H1 (cell line): Measurements from ENCODE around the gene HELZ2. TPM values are rescaled to one million over a fixed set of nuclear protein-coding genes. Genes with fewer than 3 reads are reported as not detected.

Experiments
- CTCF ChIA-PET: fragments of 300-600 bp; sonication (Branson Sonifier 250); formaldehyde crosslinking; loops from one replicate; lab custom pipeline; 2021; ENCODE audit not compliant: partially characterized antibody; lab: Charles Lee
- POLR2A ChIA-PET: fragments of 300-600 bp; sonication (Branson Sonifier 250); formaldehyde crosslinking; loops from one replicate; lab custom pipeline; 2021; ENCODE audit warnings: inconsistent platforms; ENCODE audit not compliant: partially characterized antibody; lab: Charles Lee
- DNase-seq, 2 experiments: peaks; one replicate each; pipeline versions ENCODE4 v3.0.0 to v3.0.0-alpha.2; 2010 to 2022; ENCODE audit warnings: low spot score in 2 of 2, low read depth in 1 of 2, mixed read lengths in 1 of 2
- FAIRE-seq: peaks from 2 replicates; lab custom pipeline; 2011; peaks lifted over from hg19 to GRCh38; lab: Jason Lieb, UNC
- H2AFZ ChIP-seq: 2 replicates; pipeline ENCODE4 v1.8.1; 2012; ENCODE audit warnings: low read length, inconsistent platforms
- H2AK5ac ChIP-seq: 2 replicates; pipeline ENCODE4 v1.6.1; 2013; ENCODE audit warnings: low read depth, low read length
- H2BK120ac ChIP-seq: replicated peaks from 2 replicates; pipeline ENCODE3; 2013; ENCODE audit warnings: low read depth, low read length, inconsistent platforms
- H2BK12ac ChIP-seq: 2 replicates; pipeline ENCODE4 v1.6.1; 2013; ENCODE audit warnings: low read depth, low read length
- H2BK15ac ChIP-seq: 2 replicates; pipeline ENCODE4 v1.6.1; 2013; ENCODE audit warnings: low read length
- H2BK20ac ChIP-seq: 2 replicates; pipeline ENCODE4 v1.6.1; 2013; ENCODE audit warnings: low read length
- H2BK5ac ChIP-seq: 2 replicates; pipeline ENCODE4 v1.6.1; 2013; ENCODE audit warnings: low read depth, low read length
- H3K14ac ChIP-seq: 2 replicates; pipeline ENCODE4 v1.6.1; 2013; ENCODE audit warnings: inconsistent platforms; ENCODE audit not compliant: insufficient read length
- H3K18ac ChIP-seq: 2 replicates; pipeline ENCODE4 v1.6.1; 2013; ENCODE audit warnings: low read length; ENCODE audit errors: extremely low read depth
- H3K23ac ChIP-seq: 2 replicates; pipeline ENCODE4 v1.6.1; 2013; ENCODE audit warnings: inconsistent platforms; ENCODE audit not compliant: insufficient read length
- H3K23me2 ChIP-seq: 2 replicates; pipeline ENCODE4 v1.6.1; 2013; ENCODE audit warnings: low read depth, low read length
- H3K27ac ChIP-seq: 2 replicates; pipeline ENCODE4 v1.6.1; 2011; ENCODE audit warnings: low read depth, low read length, inconsistent platforms
- H3K27me3 ChIP-seq, 4 experiments: replicated peaks in 1 of 4; 1 replicate in 1 of 4; 2 replicates in 3 of 4; pipeline versions ENCODE4 v1.6.1 to v1.8.1; 2011 to 2013; ENCODE audit warnings: low read length in 3 of 4, mild to moderate bottlenecking in 3 of 4, inconsistent platforms in 2 of 4, mixed read lengths in 2 of 4, moderate library complexity in 1 of 4; ENCODE audit not compliant: control insufficient read depth in 3 of 4, insufficient read depth in 3 of 4; ENCODE audit errors: extremely low read depth in 1 of 4
- H3K36me3 ChIP-seq, 4 experiments: 2 replicates each; pipeline versions ENCODE4 v1.6.1 to v1.8.1; 2011 to 2013; ENCODE audit warnings: mild to moderate bottlenecking in 4 of 4, low read length in 3 of 4, moderate library complexity in 2 of 4, control low read depth in 1 of 4, inconsistent platforms in 1 of 4; ENCODE audit not compliant: insufficient read depth in 4 of 4, control insufficient read depth in 2 of 4
- H3K4ac ChIP-seq: replicated peaks from 2 replicates; pipeline ENCODE3; 2013; ENCODE audit warnings: low read length, low read depth, mixed read lengths, inconsistent platforms; ENCODE audit not compliant: insufficient read length
- H3K4me1 ChIP-seq, 4 experiments: replicated peaks in 1 of 4; 1 replicate in 1 of 4; 2 replicates in 3 of 4; pipeline versions ENCODE4 v1.6.1 to v1.8.1; 2011 to 2013; ENCODE audit warnings: low read length in 3 of 4, inconsistent platforms in 2 of 4, mixed read lengths in 1 of 4; ENCODE audit not compliant: insufficient read depth in 4 of 4, control insufficient read depth in 3 of 4
- H3K4me2 ChIP-seq, 2 experiments: 2 replicates each; pipeline versions ENCODE4 v1.6.1 to v1.8.1; 2011 to 2013; ENCODE audit warnings: low read depth in 2 of 2, low read length in 2 of 2, control low read depth in 1 of 2, inconsistent platforms in 1 of 2, mild to moderate bottlenecking in 1 of 2; ENCODE audit not compliant: insufficient read depth in 1 of 2
- H3K4me3 ChIP-seq, 4 experiments: fragments of 200-600, 300-600 bp in 1 of 4; sonication (generic), shearing (Covaris generic), sonication (Bioruptor Twin) in 1 of 4; 2 replicates each; pipeline versions ENCODE4 v1.5.1 to v1.8.1; 2011 to 2016; ENCODE audit warnings: low read length in 4 of 4, low read depth in 3 of 4, control low read depth in 2 of 4, inconsistent platforms in 2 of 4, mild to moderate bottlenecking in 2 of 4, mixed read lengths in 1 of 4, moderate library complexity in 1 of 4; ENCODE audit not compliant: insufficient read depth in 2 of 4; ENCODE audit errors: extremely low read depth in 1 of 4
- H3K56ac ChIP-seq: replicated peaks from 2 replicates; pipeline ENCODE3; 2013; ENCODE audit warnings: low read depth, mild to moderate bottlenecking, mixed read lengths, low read length, inconsistent platforms; ENCODE audit not compliant: insufficient read length
- H3K79me1 ChIP-seq: 2 replicates; pipeline ENCODE4 v1.6.1; 2013; ENCODE audit warnings: low read depth, low read length, control low read depth
- H3K79me2 ChIP-seq, 2 experiments: 2 replicates each; pipeline versions ENCODE4 v1.6.1 to v1.8.1; 2012 to 2013; ENCODE audit warnings: low read length in 2 of 2, mild to moderate bottlenecking in 2 of 2, inconsistent platforms in 1 of 2; ENCODE audit not compliant: insufficient read depth in 2 of 2, control insufficient read depth in 1 of 2
- H3K9ac ChIP-seq, 4 experiments: replicated peaks in 1 of 4; 1 replicate in 1 of 4; 2 replicates in 3 of 4; pipeline versions ENCODE4 v1.6.1 to v1.8.1; 2011 to 2013; ENCODE audit warnings: low read depth in 3 of 4, low read length in 3 of 4, control low read depth in 2 of 4, mild to moderate bottlenecking in 2 of 4, moderate library complexity in 2 of 4, inconsistent platforms in 1 of 4; ENCODE audit errors: extremely low read depth in 1 of 4
- H3K9me3 ChIP-seq, 2 experiments: 2 replicates each; pipeline versions ENCODE4 v1.6.1 to v1.8.1; 2012 to 2013; ENCODE audit warnings: mild to moderate bottlenecking in 2 of 2, moderate library complexity in 2 of 2, control low read depth in 1 of 2, inconsistent platforms in 1 of 2, low read depth in 1 of 2, low read length in 1 of 2, mixed read lengths in 1 of 2; ENCODE audit not compliant: insufficient read depth in 2 of 2
- H4K20me1 ChIP-seq, 2 experiments: replicated peaks in 1 of 2; 2 replicates each; pipeline versions ENCODE3 to v1.8.1; 2011 to 2013; ENCODE audit warnings: inconsistent platforms in 2 of 2, low read length in 2 of 2, mild to moderate bottlenecking in 1 of 2; ENCODE audit not compliant: insufficient read depth in 2 of 2, control insufficient read depth in 1 of 2
- H4K5ac ChIP-seq: 2 replicates; pipeline ENCODE4 v1.6.1; 2013; ENCODE audit warnings: low read length, low read depth, mixed read lengths, inconsistent platforms; ENCODE audit not compliant: insufficient read length
- H4K8ac ChIP-seq: 2 replicates; pipeline ENCODE4 v1.8.0; 2013; ENCODE audit warnings: mild to moderate bottlenecking, moderate library complexity, low read length, inconsistent platforms; ENCODE audit not compliant: insufficient read depth; ENCODE audit errors: extremely low read depth
- H4K91ac ChIP-seq: replicated peaks from 2 replicates; pipeline ENCODE3; 2013; ENCODE audit warnings: low read length, mixed read lengths, inconsistent platforms; ENCODE audit not compliant: insufficient read length
- POLR2AphosphoS5 ChIP-seq: IDR thresholded peaks from 2 replicates; pipeline ENCODE4 v1.6.1; 2011; ENCODE audit warnings: low read depth, low read length
- WGBS, 2 experiments: shearing (Covaris generic) in 1 of 2; methylation state at CpG; one replicate each; pipeline versions ENCODE4 v1.1.6 to v1.1.7; 2013 to 2015; ENCODE audit warnings: low lambda C conversion rate in 2 of 2, mixed read lengths in 2 of 2, inconsistent platforms in 1 of 2, low coverage in 1 of 2, missing lambda C conversion rate in 1 of 2; ENCODE audit not compliant: insufficient replicate concordance in 2 of 2, insufficient coverage in 1 of 2, insufficient read length in 1 of 2; ENCODE audit errors: extremely low coverage in 1 of 2, missing lambda C conversion rate in 1 of 2; 5-methylcytosine and 5-hydroxymethylcytosine counted together
- polyA plus RNA-seq, 7 experiments: library from polyadenylated mRNA; depleted of rRNA in 3 of 7; stranded (reverse) in 5 of 7; unstranded in 2 of 7; fragments of >200 nt in 5 of 7; fragments of 200-250 nt in 2 of 7; gene quantifications; 1 replicate in 5 of 7; 2 replicates in 1 of 7; 4 replicates in 1 of 7; pipeline versions ENCODE4 v1.2.1 to v1.2.3, GENCODE V29; 2011 to 2013; ENCODE audit warnings: missing spikeins in 2 of 7, mixed read lengths in 2 of 7
- total RNA-seq: library from RNA; stranded (reverse); fragmentation: NEBNext Ultra II Directional; extraction: Animal tissue kit (Norgen Biotek cat#: 25700); gene quantifications from 2 replicates; pipeline ENCODE4 v1.2.1, GENCODE V29; 2021

Gene HELZ2
- total and polyA plus RNA-seq, 2 of the 8 experiments (the other 6 are each of a cell fraction or from before 2014, with no cell fraction given): 7.9 to 17.5 TPM

DNA sequence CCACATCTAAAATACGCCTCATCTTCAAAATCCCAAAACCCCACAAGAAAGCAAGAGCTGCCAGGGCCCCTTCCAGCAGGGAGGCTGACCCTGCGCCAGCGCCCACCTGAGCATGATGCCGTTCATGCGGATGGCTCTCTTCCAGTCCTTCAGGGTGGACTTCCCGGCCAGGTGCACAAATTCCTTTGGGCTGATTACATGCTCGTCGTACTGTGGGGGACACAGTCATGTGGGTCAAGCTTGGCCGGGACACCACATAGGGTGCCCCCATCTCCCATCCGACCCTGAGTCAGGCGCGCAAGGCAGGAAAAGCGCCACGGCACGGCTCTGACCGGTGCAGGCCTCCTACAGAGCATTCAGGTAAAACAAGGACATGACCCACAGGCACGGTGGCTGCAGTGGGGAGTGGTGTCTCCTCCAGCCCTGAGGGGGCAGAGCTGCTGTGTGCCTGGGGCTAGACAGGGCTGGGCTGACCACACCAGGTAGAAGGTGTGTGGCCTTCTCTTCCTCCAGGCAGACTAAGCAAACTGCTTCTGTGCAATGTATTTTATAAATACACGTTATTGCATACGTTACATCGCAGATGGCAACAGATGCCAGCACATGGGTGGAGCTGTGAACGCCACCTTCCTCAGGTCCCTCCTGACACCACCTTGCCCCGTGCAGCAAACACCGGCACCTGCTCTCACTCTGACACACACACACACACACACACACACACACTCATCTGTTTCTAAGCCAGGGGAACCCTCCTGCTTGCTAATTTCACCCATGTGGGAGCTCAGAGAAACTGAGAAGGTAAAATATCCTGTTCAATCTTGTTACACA is 23.8 kb upstream of the HELZ2 start:
- Histone ChIP-seq H2BK5ac (no peak overlapping the region), H3K23ac (no peak overlapping the region), H2AK5ac (no peak overlapping the region), H3K79me2 (no peaks in the 10 kb centered on the region), H3K14ac (no peak overlapping the region), H2AFZ (no peak overlapping the region), H3K27me3 (no peaks in the 10 kb centered on the region), H3K36me3 (peaks cover 7 to 24% (median 9%) of the 10 kb centered on the region in 4 experiments; a peak in 7 of 8 replicates), H3K9ac (no peak overlapping the region), H4K5ac (no peak overlapping the region), H3K4me3 (no peak overlapping the region)
- CTCF ChIA-PET: interaction anchor here (1.0 to 2.9 kb wide), 6 partner anchors 9 to 376 kb away, joined by 3 to 13 read pairs (median 6); partner anchors contain the start of gene PTK6
- DNase-seq (no peak), FAIRE-seq (no peak)
- WGBS, 2 experiments: 88% methylated on average over 23 of the region's 23 CpGs; no CpG with 5 or more reads in 1 of the 2 experiments
- TF ChIP-seq POLR2AphosphoS5: no peak
- TF ChIP-seq, all 59 proteins: peak for 0
- Histone ChIP-seq H3K9me3 (no peaks in the 10 kb centered on the region), H4K91ac (no peak overlapping the region), H2BK12ac (no peak overlapping the region), H4K20me1 (peaks cover 0 to 4% of the 10 kb centered on the region in 2 experiments), H3K18ac (no peak overlapping the region), H3K23me2 (no peaks in the 10 kb centered on the region), H2BK20ac (no peak overlapping the region), H3K4ac (no peak overlapping the region), H2BK15ac (no peak overlapping the region), H3K4me2 (no peak overlapping the region), H3K79me1 (peaks cover 2% of the 10 kb centered on the region; the same call in 1 of the 2 replicates), H4K8ac (peak overlapping the region; percentile 71; the same call in 1 of the 2 replicates), H3K56ac (no peak overlapping the region), H3K27ac (no peak overlapping the region), H3K4me1 (no peaks in the 10 kb centered on the region), H2BK120ac (no peak overlapping the region)
- POLR2A ChIA-PET: no interaction called here
